ENCODE results near the gene ALG8.

Gene ALG8

GRCh38 chr11:78156127-78156844 lies 16.9 kb upstream of the ALG8 start:
- Histone ChIP-seq H3K9me3 (ENCODE audit: insufficient read depth, low read depth, low read length) (no peaks in the 10 kb centered on the region), H3K9ac (ENCODE audit: low read depth, low read length) (no peak overlapping the region), H3K4me3 (ENCODE audit: low read length) (no peak overlapping the region), H3K36me3 (ENCODE audit: insufficient read depth, low read depth, low read length) (peaks cover 6% of the 10 kb centered on the region; the same call in 1 of the 2 replicates), H3K4me1 (ENCODE audit: insufficient read depth, low read length) (peaks cover 8% of the 10 kb centered on the region; the same call in 1 of the 2 replicates), H3K27ac (ENCODE audit: low read length) (no peak overlapping the region), H3K27me3 (ENCODE audit: insufficient read depth, low read length) (no peaks in the 10 kb centered on the region)

GRCh38 chr11:78151804-78152203 lies 12.4 kb upstream of the ALG8 start:
- Histone ChIP-seq H3K36me3 (ENCODE audit: insufficient read depth, low read depth, low read length) (peaks cover 6% of the 10 kb centered on the region; the same call in 1 of the 2 replicates), H3K4me3 (ENCODE audit: low read length) (no peak overlapping the region), H3K9ac (ENCODE audit: low read depth, low read length) (no peak overlapping the region), H3K27ac (ENCODE audit: low read length) (no peak overlapping the region), H3K4me1 (ENCODE audit: insufficient read depth, low read length) (peaks cover 7% of the 10 kb centered on the region), H3K9me3 (ENCODE audit: insufficient read depth, low read depth, low read length) (no peaks in the 10 kb centered on the region), H3K27me3 (ENCODE audit: insufficient read depth, low read length) (no peaks in the 10 kb centered on the region)

- peaks cover 6% of the 10 kb centered on the region; the same call in 1 of the 2 replicates for H3K36me3 ChIP-seq (ENCODE audit: insufficient read depth, low read depth, low read length)
- H3K27ac ChIP-seq (ENCODE audit: low read length) = no peak overlapping the region
- no peak overlapping the region for H3K4me3 ChIP-seq (ENCODE audit: low read length)
- no peaks in the 10 kb centered on the region for H3K27me3 ChIP-seq (ENCODE audit: insufficient read depth, low read length)
- no peaks in the 10 kb centered on the region for H3K9me3 ChIP-seq (ENCODE audit: insufficient read depth, low read depth, low read length)
- H3K4me1 ChIP-seq (ENCODE audit: insufficient read depth, low read length) = no peaks in the 10 kb centered on the region; the same call in 1 of the 2 replicates
- H3K9ac ChIP-seq (ENCODE audit: low read depth, low read length) = no peak overlapping the region
Observed at GRCh38 chr11:78150754-78151153, 11.3 kb upstream of the ALG8 start.

- no peaks in the 10 kb centered on the region; the same call in 1 of the 2 replicates for H3K4me1 ChIP-seq (ENCODE audit: insufficient read depth, low read length)
Observed at GRCh38 chr11:78150346-78150745, 10.9 kb upstream of the ALG8 start.

GRCh38 chr11:78149646-78150045 lies 10.2 kb upstream of the ALG8 start:
- Histone ChIP-seq H3K27ac (ENCODE audit: low read length) (no peak overlapping the region), H3K4me1 (ENCODE audit: insufficient read depth, low read length) (no peaks in the 10 kb centered on the region; the same call in 1 of the 2 replicates), H3K27me3 (ENCODE audit: insufficient read depth, low read length) (no peaks in the 10 kb centered on the region), H3K9ac (ENCODE audit: low read depth, low read length) (no peak overlapping the region), H3K4me3 (ENCODE audit: low read length) (no peak overlapping the region), H3K36me3 (ENCODE audit: insufficient read depth, low read depth, low read length) (peaks cover 6% of the 10 kb centered on the region; the same call in 1 of the 2 replicates), H3K9me3 (ENCODE audit: insufficient read depth, low read depth, low read length) (no peaks in the 10 kb centered on the region)

More at GRCh38 chr11:78150346-78150745, 10.9 kb upstream of the ALG8 start:
- Histone ChIP-seq H3K9me3 (ENCODE audit: insufficient read depth, low read depth, low read length) (no peaks in the 10 kb centered on the region), H3K9ac (ENCODE audit: low read depth, low read length) (no peak overlapping the region), H3K27ac (ENCODE audit: low read length) (no peak overlapping the region), H3K27me3 (ENCODE audit: insufficient read depth, low read length) (no peaks in the 10 kb centered on the region), H3K4me3 (ENCODE audit: low read length) (no peak overlapping the region), H3K36me3 (ENCODE audit: insufficient read depth, low read depth, low read length) (peaks cover 6% of the 10 kb centered on the region; the same call in 1 of the 2 replicates)

- Histone ChIP-seq H3K4me1 (ENCODE audit: insufficient read depth, low read length) (no peaks in the 10 kb centered on the region; the same call in 1 of the 2 replicates), H3K4me3 (ENCODE audit: low read length) (no peak overlapping the region), H3K9me3 (ENCODE audit: insufficient read depth, low read depth, low read length) (no peaks in the 10 kb centered on the region), H3K9ac (ENCODE audit: low read depth, low read length) (no peak overlapping the region), H3K27me3 (ENCODE audit: insufficient read depth, low read length) (no peaks in the 10 kb centered on the region), H3K36me3 (ENCODE audit: insufficient read depth, low read depth, low read length) (peaks cover 14% of the 10 kb centered on the region; the same call in 1 of the 2 replicates), H3K27ac (ENCODE audit: low read length) (no peak overlapping the region)
Observed at GRCh38 chr11:78147807-78148206, 8.4 kb upstream of the ALG8 start.

GRCh38 chr11:78145511-78146025 lies 6.1 kb upstream of the ALG8 start:
- no peaks in the 10 kb centered on the region; the same call in 1 of the 2 replicates for H3K4me1 ChIP-seq (ENCODE audit: insufficient read depth, low read length)
- H3K27ac ChIP-seq (ENCODE audit: low read length) = no peak overlapping the region
- H3K4me3 ChIP-seq (ENCODE audit: low read length) = no peak overlapping the region
- no peak overlapping the region for H3K9ac ChIP-seq (ENCODE audit: low read depth, low read length)
- peaks cover 20% of the 10 kb centered on the region; the same call in 1 of the 2 replicates for H3K36me3 ChIP-seq (ENCODE audit: insufficient read depth, low read depth, low read length)
- H3K27me3 ChIP-seq (ENCODE audit: insufficient read depth, low read length) = no peaks in the 10 kb centered on the region
- no peaks in the 10 kb centered on the region for H3K9me3 ChIP-seq (ENCODE audit: insufficient read depth, low read depth, low read length)

- H3K4me1 ChIP-seq (ENCODE audit: insufficient read depth, low read length) = peaks cover 4% of the 10 kb centered on the region; the same call in 1 of the 2 replicates
- H3K27me3 ChIP-seq (ENCODE audit: insufficient read depth, low read length) = no peaks in the 10 kb centered on the region
- peaks cover 41% of the 10 kb centered on the region for H3K36me3 ChIP-seq (ENCODE audit: insufficient read depth, low read depth, low read length)
- H3K9me3 ChIP-seq (ENCODE audit: insufficient read depth, low read depth, low read length) = no peaks in the 10 kb centered on the region
- peak overlapping the region; percentile 93 for H3K4me3 ChIP-seq (ENCODE audit: low read length)
- H3K27ac ChIP-seq (ENCODE audit: low read length) = no peak overlapping the region
- peak overlapping the region; percentile 40; the same call in 1 of the 2 replicates for H3K9ac ChIP-seq (ENCODE audit: low read depth, low read length)
Observed at GRCh38 chr11:78140392-78141077, 1.1 kb upstream of the ALG8 start.

- Histone ChIP-seq H3K9me3 (ENCODE audit: insufficient read depth, low read depth, low read length) (no peaks in the 10 kb centered on the region), H3K4me1 (ENCODE audit: insufficient read depth, low read length) (peaks cover 4% of the 10 kb centered on the region; the same call in 1 of the 2 replicates), H3K9ac (ENCODE audit: low read depth, low read length) (peak overlapping the region; percentile 97), H3K27ac (ENCODE audit: low read length) (no peak overlapping the region), H3K27me3 (ENCODE audit: insufficient read depth, low read length) (no peaks in the 10 kb centered on the region), H3K36me3 (ENCODE audit: insufficient read depth, low read depth, low read length) (peaks cover 53% of the 10 kb centered on the region), H3K4me3 (ENCODE audit: low read length) (peak overlapping the region; percentile 93)
Observed at GRCh38 chr11:78138694-78139421, 568 bp downstream of the ALG8 start.

GRCh38 chr11:78138291-78138690 lies 1.1 kb downstream of the ALG8 start:
- Histone ChIP-seq H3K27ac (ENCODE audit: low read length) (no peak overlapping the region), H3K36me3 (ENCODE audit: insufficient read depth, low read depth, low read length) (peaks cover 50% of the 10 kb centered on the region), H3K9me3 (ENCODE audit: insufficient read depth, low read depth, low read length) (no peaks in the 10 kb centered on the region), H3K4me1 (ENCODE audit: insufficient read depth, low read length) (peaks cover 4% of the 10 kb centered on the region; the same call in 1 of the 2 replicates), H3K4me3 (ENCODE audit: low read length) (peak overlapping the region; percentile 93), H3K27me3 (ENCODE audit: insufficient read depth, low read length) (no peaks in the 10 kb centered on the region), H3K9ac (ENCODE audit: low read depth, low read length) (peak overlapping the region; percentile 97; the same call in 1 of the 2 replicates)

- no peak overlapping the region for H3K4me3 ChIP-seq (ENCODE audit: low read length)
- H3K27me3 ChIP-seq (ENCODE audit: insufficient read depth, low read length) = no peaks in the 10 kb centered on the region
- peaks cover 28% of the 10 kb centered on the region for H3K36me3 ChIP-seq (ENCODE audit: insufficient read depth, low read depth, low read length)
- no peak overlapping the region for H3K27ac ChIP-seq (ENCODE audit: low read length)
- H3K9ac ChIP-seq (ENCODE audit: low read depth, low read length) = no peak overlapping the region
- no peaks in the 10 kb centered on the region for H3K9me3 ChIP-seq (ENCODE audit: insufficient read depth, low read depth, low read length)
- no peaks in the 10 kb centered on the region for H3K4me1 ChIP-seq (ENCODE audit: insufficient read depth, low read length)
Observed at GRCh38 chr11:78132475-78132874, 7.0 kb downstream of the ALG8 start.
